Measurements from ENCODE around the gene KIF12.
"Not testable (repeated sequence)": the region's sequence is repeated elsewhere in the genome, so short reads cannot be mapped to it uniquely, and the experiment has no call there.

KIF12 gene

GRCh38 chr9:114048533-114049415 lies 50.3 kb downstream of the KIF12 start:
- Histone ChIP-seq H3K9ac (ENCODE audit: low read depth, low read length) (no peak overlapping the region), H3K36me3 (ENCODE audit: insufficient read depth, low read length) (peaks cover 13% of the 10 kb centered on the region), H3K9me3 (ENCODE audit: control insufficient read depth, insufficient read depth, low read length) (no peaks in the 10 kb centered on the region), H3K4me1 (ENCODE audit: insufficient read depth, low read length) (no peaks in the 10 kb centered on the region)

GRCh38 chr9:114047717-114048116 lies 51.4 kb downstream of the KIF12 start:
- Histone ChIP-seq H3K36me3 (ENCODE audit: insufficient read depth, low read length) (peaks cover 13% of the 10 kb centered on the region), H3K9me3 (ENCODE audit: control insufficient read depth, insufficient read depth, low read length) (no peaks in the 10 kb centered on the region), H3K4me1 (ENCODE audit: insufficient read depth, low read length) (no peaks in the 10 kb centered on the region), H3K9ac (ENCODE audit: low read depth, low read length) (no peak overlapping the region)

- Histone ChIP-seq H3K36me3 (ENCODE audit: insufficient read depth, low read length) (peaks cover 13% of the 10 kb centered on the region), H3K4me1 (ENCODE audit: insufficient read depth, low read length) (no peaks in the 10 kb centered on the region), H3K9ac (ENCODE audit: low read depth, low read length) (no peak overlapping the region), H3K9me3 (ENCODE audit: control insufficient read depth, insufficient read depth, low read length) (no peaks in the 10 kb centered on the region)
Measured at GRCh38 chr9:114046875-114047274, 52.2 kb downstream of the KIF12 start.

- Histone ChIP-seq H3K9me3 (ENCODE audit: control insufficient read depth, insufficient read depth, low read length) (no peaks in the 10 kb centered on the region), H3K9ac (ENCODE audit: low read depth, low read length) (no peak overlapping the region), H3K36me3 (ENCODE audit: insufficient read depth, low read length) (peaks cover 13% of the 10 kb centered on the region)
Measured at GRCh38 chr9:114046237-114046755, 52.8 kb downstream of the KIF12 start.

GRCh38 chr9:114043660-114044059 lies 55.4 kb downstream of the KIF12 start:
- H3K36me3 ChIP-seq (ENCODE audit: insufficient read depth, low read length); H3K9me3 ChIP-seq (ENCODE audit: control insufficient read depth, insufficient read depth, low read length); H3K4me1 ChIP-seq (ENCODE audit: insufficient read depth, low read length); H3K9ac ChIP-seq (ENCODE audit: low read depth, low read length): not testable (repeated sequence)

More at GRCh38 chr9:114046237-114046755, 52.8 kb downstream of the KIF12 start:
- no peaks in the 10 kb centered on the region for H3K4me1 ChIP-seq (ENCODE audit: insufficient read depth, low read length)
